HG02970 (cell line): ENCODE measurements around the gene CA9.

Source experiments
- ATAC-seq: cut with Tn5 transposase; IDR thresholded peaks from one replicate; pipeline ENCODE4 v1.9.1; 2021; ENCODE audit warnings: mild to moderate bottlenecking, moderate library complexity, moderate number of reproducible peaks; ENCODE audit not compliant: unreplicated experiment, low FRiP score

Gene CA9

GRCh38 chr9:35689542-35690293 lies 16.0 kb downstream of the CA9 start, which contains the start of gene TPM2:
TPM2 (minus strand) TSS chr9:35689925; CDS start chr9:35689817, 108 bp downstream.
- ATAC-seq, result no peak

GRCh38 chr9:35690294-35690613 lies 16.5 kb downstream of the CA9 start:
- ATAC-seq, result no peak

- no peak for ATAC-seq
Observed at GRCh38 chr9:35690614-35691333, 17.0 kb downstream of the CA9 start.

- no peak for ATAC-seq
Observed at GRCh38 chr9:35691334-35691650, 17.6 kb downstream of the CA9 start.

GRCh38 chr9:35691757-35692301 lies 18.1 kb downstream of the CA9 start:
- ATAC-seq, result no peak

GRCh38 chr9:35695943-35696401 lies 22.2 kb downstream of the CA9 start:
- no peak for ATAC-seq

GRCh38 chr9:35696520-35697215 lies 22.9 kb downstream of the CA9 start:
- ATAC-seq, result no peak

- no peak for ATAC-seq
Observed at GRCh38 chr9:35697486-35697885, 23.8 kb downstream of the CA9 start.

GRCh38 chr9:35698231-35698630 lies 24.5 kb downstream of the CA9 start:
- no peak for ATAC-seq

GRCh38 chr9:35700031-35700430 lies 26.3 kb downstream of the CA9 start:
- no peak for ATAC-seq

- no peak for ATAC-seq
Observed at GRCh38 chr9:35700942-35701341, 27.2 kb downstream of the CA9 start.

- no peak for ATAC-seq
Observed at GRCh38 chr9:35702696-35703095, 29.0 kb downstream of the CA9 start.

GRCh38 chr9:35703906-35704672 lies 30.4 kb downstream of the CA9 start:
- ATAC-seq, result no peak

GRCh38 chr9:35705372-35705771 lies 31.6 kb downstream of the CA9 start:
- no peak for ATAC-seq

GRCh38 chr9:35705836-35706430 lies 32.2 kb downstream of the CA9 start:
- no peak for ATAC-seq

- no peak for ATAC-seq
Observed at GRCh38 chr9:35706951-35707350, 33.2 kb downstream of the CA9 start.

- no peak for ATAC-seq
Observed at GRCh38 chr9:35708146-35708545, 34.4 kb downstream of the CA9 start.

GRCh38 chr9:35710818-35711500 lies 37.2 kb downstream of the CA9 start:
- no peak for ATAC-seq
